PC-3 (cell line): ENCODE results near the gene ATG9A.

Experiments
- EZH2 ChIP-seq: fragments of 300-600 bp; sonication (generic); IDR thresholded peaks from one replicate; pipeline ENCODE4 v1.6.1; 2017; ENCODE audit warnings: antibody characterized with exemption, mild to moderate bottlenecking, low read length; ENCODE audit not compliant: unreplicated experiment
- TF ChIP-seq, protein P1 (sequence below): fragments of 300-600 bp; sonication (generic); conservative IDR thresholded peaks from 2 replicates; pipeline ENCODE4 v1.5.1; 2017; ENCODE audit warnings: antibody characterized with exemption, low read depth, mild to moderate bottlenecking, low read length

GRCh38 chr2:219184121-219184520 lies 45.3 kb downstream of the ATG9A start:
- TF ChIP-seq, protein P1, sequence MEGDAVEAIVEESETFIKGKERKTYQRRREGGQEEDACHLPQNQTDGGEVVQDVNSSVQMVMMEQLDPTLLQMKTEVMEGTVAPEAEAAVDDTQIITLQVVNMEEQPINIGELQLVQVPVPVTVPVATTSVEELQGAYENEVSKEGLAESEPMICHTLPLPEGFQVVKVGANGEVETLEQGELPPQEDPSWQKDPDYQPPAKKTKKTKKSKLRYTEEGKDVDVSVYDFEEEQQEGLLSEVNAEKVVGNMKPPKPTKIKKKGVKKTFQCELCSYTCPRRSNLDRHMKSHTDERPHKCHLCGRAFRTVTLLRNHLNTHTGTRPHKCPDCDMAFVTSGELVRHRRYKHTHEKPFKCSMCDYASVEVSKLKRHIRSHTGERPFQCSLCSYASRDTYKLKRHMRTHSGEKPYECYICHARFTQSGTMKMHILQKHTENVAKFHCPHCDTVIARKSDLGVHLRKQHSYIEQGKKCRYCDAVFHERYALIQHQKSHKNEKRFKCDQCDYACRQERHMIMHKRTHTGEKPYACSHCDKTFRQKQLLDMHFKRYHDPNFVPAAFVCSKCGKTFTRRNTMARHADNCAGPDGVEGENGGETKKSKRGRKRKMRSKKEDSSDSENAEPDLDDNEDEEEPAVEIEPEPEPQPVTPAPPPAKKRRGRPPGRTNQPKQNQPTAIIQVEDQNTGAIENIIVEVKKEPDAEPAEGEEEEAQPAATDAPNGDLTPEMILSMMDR: no peak
- no peak for TF ChIP-seq EZH2
